Activated naive CD4-positive, alpha-beta T cell treated with Interleukin-2 at 50 U/mL for 16 hours (primary cell): Measurements from ENCODE around the gene CC2D2A.
"Not testable (repeated sequence)": the region's sequence is repeated elsewhere in the genome, so short reads cannot be mapped to it uniquely, and the experiment has no call there.

Source experiments
- DNase-seq: peaks from one replicate; pipeline ENCODE4 v3.0.0-alpha.2; 2020

CC2D2A gene

GRCh38 chr4:15470128-15470475 lies 420 bp downstream of the CC2D2A start:
- no peak for DNase-seq

GRCh38 chr4:15476396-15476795 lies 6.7 kb downstream of the CC2D2A start:
- no peak for DNase-seq

- no peak for DNase-seq
Measured at GRCh38 chr4:15478724-15479088, 9.0 kb downstream of the CC2D2A start.

- no peak for DNase-seq
Measured at GRCh38 chr4:15479089-15479912, 9.6 kb downstream of the CC2D2A start.

- no peak for DNase-seq
Measured at GRCh38 chr4:15479913-15480185, 10.2 kb downstream of the CC2D2A start.

GRCh38 chr4:15481961-15482745 lies 12.5 kb downstream of the CC2D2A start:
- DNase-seq: no peak

- no peak for DNase-seq
Measured at GRCh38 chr4:15482842-15483241, 13.2 kb downstream of the CC2D2A start.

- no peak for DNase-seq
Measured at GRCh38 chr4:15488136-15488535, 18.5 kb downstream of the CC2D2A start.

GRCh38 chr4:15488658-15489470 lies 19.2 kb downstream of the CC2D2A start:
- no peak for DNase-seq

- DNase-seq: no peak
Measured at GRCh38 chr4:15489551-15489950, 19.9 kb downstream of the CC2D2A start.

GRCh38 chr4:15493411-15493810 lies 23.7 kb downstream of the CC2D2A start:
- no peak for DNase-seq

GRCh38 chr4:15495621-15496020 lies 25.9 kb downstream of the CC2D2A start:
- DNase-seq: no peak

- DNase-seq: no peak
Measured at GRCh38 chr4:15498356-15498755, 28.7 kb downstream of the CC2D2A start.

- DNase-seq: no peak
Measured at GRCh38 chr4:15500701-15501100, 31.0 kb downstream of the CC2D2A start.

GRCh38 chr4:15501941-15502340 lies 32.3 kb downstream of the CC2D2A start:
- no peak for DNase-seq

- no peak for DNase-seq
Measured at GRCh38 chr4:15502384-15502783, 32.7 kb downstream of the CC2D2A start.

- no peak for DNase-seq
Measured at GRCh38 chr4:15504041-15504440, 34.4 kb downstream of the CC2D2A start.

- no peak for DNase-seq
Measured at GRCh38 chr4:15506464-15506863, 36.8 kb downstream of the CC2D2A start.

- DNase-seq: no peak
Measured at GRCh38 chr4:15507679-15508078, 38.0 kb downstream of the CC2D2A start.

- DNase-seq: no peak
Measured at GRCh38 chr4:15510961-15511360, 41.3 kb downstream of the CC2D2A start.

GRCh38 chr4:15513545-15513944 lies 43.9 kb downstream of the CC2D2A start:
- DNase-seq: no peak

- DNase-seq: no peak
Measured at GRCh38 chr4:15515106-15515505, 45.4 kb downstream of the CC2D2A start.

GRCh38 chr4:15516494-15516893 lies 46.8 kb downstream of the CC2D2A start:
- no peak for DNase-seq

- DNase-seq: not testable (repeated sequence)
Measured at GRCh38 chr4:15517681-15518080, 48.0 kb downstream of the CC2D2A start.
